IPS-18c (cell line): Measurements from ENCODE around the gene PLEKHS1.

Source experiments
- H3K4me3 ChIP-seq: 2 replicates; pipeline ENCODE4 v1.7.0; 2013; ENCODE audit warnings: low read depth, mild to moderate bottlenecking, low read length, moderate library complexity; ENCODE audit not compliant: insufficient read depth
- H3K9me3 ChIP-seq: one replicate; pipeline ENCODE4 v1.6.1; 2013; ENCODE audit warnings: mild to moderate bottlenecking, low read length, moderate library complexity; ENCODE audit not compliant: control insufficient read depth, insufficient read depth

Gene PLEKHS1

GRCh38 chr10:113751181-113751732 is at the start of gene PLEKHS1:
Gene PLEKHS1, plus strand, starts transcription at chr10:113751682. Its CDS starts 3,596 bp downstream, at chr10:113755278.
- no peaks in the 10 kb centered on the region for H3K9me3 ChIP-seq

GRCh38 chr10:113704637-113705343 is 46.7 kb upstream of the PLEKHS1 start:
- no peaks in the 10 kb centered on the region for H3K9me3 ChIP-seq
- H3K4me3 ChIP-seq = no peak overlapping the region

More at GRCh38 chr10:113751181-113751732, at the start of gene PLEKHS1:
- H3K4me3 ChIP-seq = no peak within 1 kb of the TSS

GRCh38 chr10:113705344-113705652 is 46.2 kb upstream of the PLEKHS1 start:
- Histone ChIP-seq H3K4me3 (no peak overlapping the region), H3K9me3 (no peaks in the 10 kb centered on the region)

GRCh38 chr10:113706623-113707022 is 44.9 kb upstream of the PLEKHS1 start:
- no peak overlapping the region for H3K4me3 ChIP-seq

GRCh38 chr10:113708640-113709039 is 42.8 kb upstream of the PLEKHS1 start:
- Histone ChIP-seq H3K4me3 (no peak overlapping the region), H3K9me3 (no peaks in the 10 kb centered on the region)

More at GRCh38 chr10:113706623-113707022, 44.9 kb upstream of the PLEKHS1 start:
- H3K9me3 ChIP-seq = no peaks in the 10 kb centered on the region

GRCh38 chr10:113709221-113709838 is 42.2 kb upstream of the PLEKHS1 start:
- no peaks in the 10 kb centered on the region for H3K9me3 ChIP-seq
- no peak overlapping the region; the same call in 1 of the 2 replicates for H3K4me3 ChIP-seq

- no peaks in the 10 kb centered on the region for H3K9me3 ChIP-seq
Observed at GRCh38 chr10:113711142-113711541, 40.3 kb upstream of the PLEKHS1 start.

GRCh38 chr10:113712024-113712423 is 39.5 kb upstream of the PLEKHS1 start:
- Histone ChIP-seq H3K4me3 (no peak overlapping the region), H3K9me3 (no peaks in the 10 kb centered on the region)

More at GRCh38 chr10:113711142-113711541, 40.3 kb upstream of the PLEKHS1 start:
- no peak overlapping the region for H3K4me3 ChIP-seq

- Histone ChIP-seq H3K9me3 (no peaks in the 10 kb centered on the region), H3K4me3 (no peak overlapping the region)
Observed at GRCh38 chr10:113712755-113713639, 38.5 kb upstream of the PLEKHS1 start.

GRCh38 chr10:113713640-113713982 is 37.9 kb upstream of the PLEKHS1 start:
- no peak overlapping the region for H3K4me3 ChIP-seq
- H3K9me3 ChIP-seq = no peaks in the 10 kb centered on the region

- H3K4me3 ChIP-seq = no peak overlapping the region
- H3K9me3 ChIP-seq = no peaks in the 10 kb centered on the region
Observed at GRCh38 chr10:113716109-113716910, 35.2 kb upstream of the PLEKHS1 start.

- H3K4me3 ChIP-seq = no peak overlapping the region
- no peaks in the 10 kb centered on the region for H3K9me3 ChIP-seq
Observed at GRCh38 chr10:113718969-113719822, 32.3 kb upstream of the PLEKHS1 start.

GRCh38 chr10:113720386-113720785 is 31.1 kb upstream of the PLEKHS1 start:
- no peak overlapping the region for H3K4me3 ChIP-seq
- H3K9me3 ChIP-seq = no peaks in the 10 kb centered on the region

GRCh38 chr10:113732160-113732881 is 19.2 kb upstream of the PLEKHS1 start:
- Histone ChIP-seq H3K4me3 (no peak overlapping the region), H3K9me3 (no peaks in the 10 kb centered on the region)

- no peaks in the 10 kb centered on the region for H3K9me3 ChIP-seq
Observed at GRCh38 chr10:113732966-113733365, 18.5 kb upstream of the PLEKHS1 start.

More at GRCh38 chr10:113732966-113733365, 18.5 kb upstream of the PLEKHS1 start:
- no peak overlapping the region for H3K4me3 ChIP-seq
